GM19438 (cell line): ENCODE data around the gene CBLC.
"Not testable (repeated sequence)": the region's sequence is repeated elsewhere in the genome, so short reads cannot be mapped to it uniquely, and the experiment has no call there.

Experiments
- ATAC-seq: cut with Tn5 transposase; IDR thresholded peaks from one replicate; pipeline ENCODE4 v1.9.1; 2021; ENCODE audit warnings: low read depth; ENCODE audit not compliant: unreplicated experiment

The CBLC gene

DNA sequence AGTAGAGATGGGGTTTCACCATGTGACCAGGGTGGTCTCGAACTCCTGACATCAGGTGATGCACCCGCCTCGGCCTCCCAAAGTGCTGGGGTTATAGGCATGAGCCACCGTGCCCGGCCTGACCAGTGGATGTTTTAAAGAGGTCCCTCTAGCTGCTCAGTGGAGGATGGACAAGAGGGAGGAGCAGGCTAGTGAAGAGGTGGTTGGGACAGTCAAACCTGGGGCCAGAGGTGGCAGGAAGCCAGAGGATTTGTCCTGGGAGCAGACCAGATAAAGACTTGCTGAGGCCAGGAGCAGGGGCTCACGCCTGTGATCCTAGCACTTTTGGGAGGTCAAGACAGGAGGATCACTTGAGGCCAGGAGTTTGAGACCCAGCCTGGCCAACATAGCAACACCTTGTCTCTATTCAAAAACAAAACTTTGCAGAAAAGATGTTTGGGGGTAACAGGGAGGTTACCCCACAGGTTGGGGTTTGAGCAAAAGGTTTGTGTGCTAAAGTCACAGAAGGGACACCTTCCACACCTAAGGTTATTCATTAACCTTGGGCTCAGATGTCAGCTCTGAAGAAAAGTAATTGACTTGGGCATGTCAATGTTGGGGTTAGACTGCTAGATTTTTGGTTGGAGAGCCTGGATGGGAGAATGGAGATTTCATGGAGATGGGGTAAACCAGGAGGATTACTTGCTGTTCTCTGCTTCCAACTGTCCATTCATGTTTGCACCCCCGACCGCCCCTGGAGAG, 40.2 kb downstream of the CBLC start:
- no peak for ATAC-seq

- ATAC-seq, result no peak
Measured at GRCh38 chr19:44818466-44819031, 40.9 kb downstream of the CBLC start.

DNA sequence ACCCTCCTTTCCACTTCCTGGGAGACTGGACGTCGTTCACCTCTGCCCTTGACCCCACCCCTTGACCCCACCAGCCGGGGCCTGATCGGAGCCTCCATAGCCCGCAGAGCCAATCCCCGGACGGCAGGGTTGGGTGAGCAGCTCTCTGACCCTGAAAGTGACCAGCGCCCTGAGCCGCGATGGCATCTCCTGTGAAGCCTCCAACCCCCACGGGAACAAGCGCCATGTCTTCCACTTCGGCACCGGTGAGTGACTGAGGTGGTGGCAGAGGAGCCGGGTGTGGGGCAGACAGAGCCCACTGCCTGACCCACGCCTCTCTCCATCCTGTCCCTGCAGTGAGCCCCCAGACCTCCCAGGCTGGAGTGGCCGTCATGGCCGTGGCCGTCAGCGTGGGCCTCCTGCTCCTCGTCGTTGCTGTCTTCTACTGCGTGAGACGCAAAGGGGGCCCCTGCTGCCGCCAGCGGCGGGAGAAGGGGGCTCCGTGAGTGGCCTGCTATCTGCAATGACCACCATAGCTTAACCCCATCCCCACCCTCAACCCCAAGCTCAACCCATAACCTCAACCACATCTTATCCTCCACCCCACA, 41.6 kb downstream of the CBLC start:
- ATAC-seq, result no peak

- no peak for ATAC-seq
Measured at GRCh38 chr19:44820648-44821609, 43.2 kb downstream of the CBLC start.

- ATAC-seq, result no peak
Measured at GRCh38 chr19:44822177-44822576, 44.5 kb downstream of the CBLC start.

DNA sequence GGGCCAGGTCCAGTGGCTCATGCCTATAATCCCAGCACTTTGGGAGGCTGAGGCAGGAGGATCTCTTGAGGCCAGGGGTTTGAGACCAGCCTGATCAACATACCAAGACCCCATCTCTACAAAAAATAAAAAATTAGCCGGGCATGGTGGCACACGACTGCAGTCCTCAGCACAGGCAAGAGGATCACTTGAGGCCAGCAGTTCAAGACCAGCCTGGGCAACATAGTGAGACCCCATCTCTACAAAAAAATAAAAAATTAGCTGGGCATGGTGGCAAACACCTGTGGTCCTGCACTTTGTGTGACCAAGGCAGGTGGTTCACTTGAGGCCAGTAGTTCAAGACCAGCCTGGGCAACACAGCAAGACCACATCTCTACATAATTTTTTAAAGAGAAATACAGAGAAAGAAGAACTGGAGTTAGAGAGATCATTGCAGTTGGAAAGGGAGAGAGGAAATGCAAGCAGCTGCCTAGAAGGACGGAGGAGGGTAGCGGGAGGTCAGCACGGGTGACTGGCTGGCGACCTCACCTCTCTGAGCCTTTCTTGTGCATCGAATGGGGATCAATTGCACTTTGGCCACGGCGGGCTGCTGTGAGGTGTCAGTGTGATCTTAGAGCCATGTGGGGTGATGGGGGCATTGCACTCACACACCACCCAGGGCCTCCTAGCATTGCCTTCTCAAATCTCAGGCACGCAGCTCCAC, 45.1 kb downstream of the CBLC start:
- ATAC-seq, result no peak

DNA sequence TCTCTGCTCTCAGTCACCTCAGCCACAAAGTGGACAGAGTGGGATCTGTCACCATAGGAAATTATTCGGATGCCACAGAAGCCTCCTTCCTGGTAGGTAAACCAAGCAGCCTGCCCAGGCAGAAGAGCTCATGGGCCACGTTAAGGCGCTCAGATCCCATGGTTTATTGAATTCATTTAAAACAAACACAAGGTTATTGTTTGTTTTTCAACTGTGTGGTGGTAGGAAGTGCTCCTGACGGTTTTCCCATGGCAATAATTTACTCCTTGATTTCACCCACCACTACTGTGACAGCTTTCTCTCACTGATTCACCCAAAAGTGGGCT, 45.6 kb downstream of the CBLC start:
- no peak for ATAC-seq

GRCh38 chr19:44824761-44825160, 47.1 kb downstream of the CBLC start:
- ATAC-seq, result no peak

DNA sequence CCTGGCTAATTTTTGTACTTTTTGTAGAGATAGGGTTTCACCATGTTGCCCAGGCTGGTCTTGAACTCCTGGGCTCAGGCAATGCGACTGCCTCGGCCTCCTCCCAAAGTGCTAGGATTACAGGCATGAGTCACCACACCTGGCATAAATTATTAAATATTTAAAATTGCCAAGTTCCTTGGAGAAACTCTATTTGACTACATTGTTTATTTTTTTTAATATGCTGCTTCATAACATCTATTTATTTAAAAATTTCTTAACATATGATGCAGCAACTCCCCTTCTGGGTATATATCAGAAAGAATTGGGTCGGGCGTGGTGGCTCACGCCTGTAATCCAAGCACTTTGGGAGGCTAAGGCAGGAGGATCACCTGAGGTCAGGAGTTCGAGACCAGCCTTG, 55.2 kb downstream of the CBLC start:
- not testable (repeated sequence) for ATAC-seq

- ATAC-seq, result not testable (repeated sequence)
Measured at GRCh38 chr19:44834399-44834798, 56.7 kb downstream of the CBLC start.

DNA sequence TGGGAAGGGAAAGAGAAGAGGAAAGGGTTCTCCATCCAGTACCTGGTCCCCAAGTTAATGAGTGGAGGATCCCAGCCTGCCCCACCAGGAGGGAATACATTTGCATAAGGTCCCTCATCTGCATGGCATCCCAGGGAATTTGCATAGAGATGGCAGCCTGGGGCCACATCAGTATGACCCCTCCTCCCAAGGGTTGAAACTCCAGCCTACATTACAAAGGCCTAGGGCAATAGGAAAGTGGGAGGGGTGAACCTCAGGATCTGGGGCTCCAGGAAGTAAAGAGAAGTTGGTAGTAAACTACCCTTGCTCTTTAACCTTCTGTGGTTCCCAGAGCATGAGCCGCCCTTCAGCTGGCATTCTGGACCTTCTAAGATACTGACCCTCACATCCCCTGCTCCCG, 61.6 kb downstream of the CBLC start:
- ATAC-seq, result no peak

DNA sequence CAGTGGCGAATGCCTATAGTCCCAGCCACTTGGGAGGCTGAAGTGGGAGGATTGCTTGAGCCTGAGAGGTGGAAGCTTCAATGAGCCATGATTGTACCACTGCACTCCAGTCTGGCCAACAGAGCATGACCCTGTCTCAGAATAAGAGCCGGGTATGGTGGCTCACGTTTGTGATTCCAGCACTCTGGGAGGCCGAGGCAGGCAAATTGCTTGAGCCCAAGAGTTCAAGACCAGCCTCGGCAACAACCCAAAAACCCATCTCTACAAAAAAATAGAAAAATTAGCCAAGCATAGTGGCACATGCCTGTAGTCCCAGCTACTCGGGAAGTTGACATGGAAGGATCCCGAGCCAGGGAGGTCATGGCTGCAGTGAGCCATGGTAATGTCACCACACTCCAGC, 63.1 kb downstream of the CBLC start:
- no peak for ATAC-seq

DNA sequence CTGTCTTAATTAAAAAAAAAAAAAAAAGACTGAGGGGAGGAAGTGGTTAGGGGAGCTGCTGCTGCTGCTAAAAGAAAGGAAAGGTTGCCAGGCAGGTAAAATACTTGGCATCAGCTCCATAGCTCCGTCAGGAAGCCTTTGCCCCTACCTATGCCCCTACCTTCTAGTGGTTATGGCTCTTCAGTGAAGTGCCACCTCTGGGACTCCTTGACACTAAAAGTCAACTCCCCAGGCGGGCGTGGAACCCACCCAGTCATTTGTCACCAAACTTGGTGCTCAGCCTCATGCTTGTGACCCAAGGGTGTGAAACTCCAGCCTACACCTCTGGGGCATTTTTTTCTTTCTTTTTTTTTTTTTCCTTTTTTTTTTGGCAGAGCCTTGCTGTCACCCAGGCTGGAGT, 63.5 kb downstream of the CBLC start:
- ATAC-seq, result no peak

DNA sequence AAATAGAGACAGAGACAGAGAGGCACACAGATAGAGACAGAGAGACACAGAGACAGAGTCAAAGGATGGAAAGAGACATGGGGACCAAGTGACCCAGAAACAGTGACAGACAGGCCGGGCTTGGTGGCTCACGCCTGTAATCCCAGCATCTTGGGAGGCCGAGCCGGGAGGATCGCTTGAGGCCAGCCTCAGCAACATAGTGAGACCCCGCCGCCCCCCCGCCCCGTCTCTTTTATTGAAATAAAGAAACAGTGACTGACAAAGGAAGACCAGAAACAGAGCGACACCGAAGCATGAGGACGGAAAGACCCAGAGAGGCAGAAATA, 67.6 kb downstream of the CBLC start:
- ATAC-seq, result no peak

DNA sequence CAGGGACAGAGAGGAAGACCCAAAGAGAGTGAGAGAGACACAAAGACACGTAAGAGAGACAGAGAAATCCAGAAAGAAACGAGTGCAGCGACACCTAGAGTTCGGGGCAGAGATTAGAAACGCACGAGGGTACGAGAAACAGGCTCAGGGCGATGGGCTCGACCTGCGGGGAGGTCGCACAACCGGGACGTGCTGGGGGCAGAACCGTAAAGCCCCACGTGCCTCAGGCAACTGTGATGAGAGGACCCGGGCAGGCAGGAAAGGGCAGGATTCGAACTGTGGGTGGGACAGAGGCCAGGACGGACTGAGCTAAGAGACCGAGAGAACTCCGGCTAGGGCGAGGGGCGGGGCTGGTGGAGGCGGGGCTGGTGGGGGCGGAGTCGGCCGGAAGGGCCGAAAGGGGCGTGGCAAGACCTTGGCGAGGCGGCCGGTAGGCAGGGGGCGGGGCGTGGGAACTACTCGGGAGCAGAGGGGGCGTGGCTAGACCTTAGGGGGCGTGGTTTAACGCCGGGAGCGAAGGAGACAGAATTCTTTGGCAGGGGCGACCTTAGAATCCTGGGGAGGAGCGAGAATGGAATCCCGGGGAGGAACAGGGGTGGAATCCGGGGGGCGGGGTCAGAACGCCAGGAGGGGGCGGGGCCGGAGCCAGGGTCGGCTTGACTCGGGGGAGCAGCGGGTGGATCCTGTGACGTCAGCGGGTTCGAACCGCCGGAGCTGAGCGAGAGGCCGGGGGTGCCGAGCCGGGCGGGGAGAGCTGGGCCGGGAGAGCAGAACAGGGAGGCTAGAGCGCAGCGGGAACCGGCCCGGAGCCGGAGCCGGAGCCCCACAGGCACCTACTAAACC, 68.1 kb downstream of the CBLC start, which contains the start of gene NECTIN2:
TSS of gene NECTIN2 (plus strand) at position 686 of the 843 bp plus-strand sequence. CDS start 229 bp downstream, outside the sequence.
- no peak for ATAC-seq

DNA sequence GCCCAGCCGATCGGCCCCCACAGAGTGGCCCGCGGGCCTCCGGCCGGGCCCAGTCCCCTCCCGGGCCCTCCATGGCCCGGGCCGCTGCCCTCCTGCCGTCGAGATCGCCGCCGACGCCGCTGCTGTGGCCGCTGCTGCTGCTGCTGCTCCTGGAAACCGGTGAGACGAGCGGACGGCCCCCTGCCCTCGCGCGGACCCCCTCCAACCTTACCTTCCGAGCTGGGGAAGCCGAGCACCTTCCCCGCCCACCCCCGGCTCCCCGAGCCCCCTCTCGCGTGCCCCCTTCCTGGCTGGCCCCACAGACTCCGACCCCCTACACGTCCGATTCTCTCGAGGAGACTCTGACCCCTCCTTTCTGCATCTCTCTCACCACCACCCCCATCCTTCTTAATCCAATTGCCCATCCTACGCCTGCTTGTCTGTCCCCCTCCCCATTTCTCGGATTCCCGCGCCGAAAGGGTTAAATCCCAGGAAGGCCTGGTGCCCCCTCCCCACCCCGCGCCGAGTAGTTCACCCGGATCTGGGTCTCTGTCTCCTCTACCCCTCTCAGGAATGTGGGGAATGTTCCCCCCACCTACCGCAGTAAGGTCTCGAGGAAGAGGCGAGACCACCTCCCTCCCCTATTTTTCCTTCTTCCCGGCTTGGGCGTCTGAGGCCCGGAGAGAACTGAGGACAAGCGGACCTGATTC, 68.9 kb downstream of the CBLC start:
- ATAC-seq, result no peak

GRCh38 chr19:44847144-44848035, 69.7 kb downstream of the CBLC start:
- ATAC-seq, result no peak
